ENCODE measurements around the gene PRDX6. TPM values are rescaled to one million over a fixed set of nuclear protein-coding genes. Genes with fewer than 3 reads are reported as not detected.

Gene PRDX6
- total RNA-seq, 5 donors from 2014 or later (not counting 1 experiment from before 2014, with no cell fraction given): 70.7 to 108 (median 98.3) TPM

GRCh38 chr1:173433751-173434326 is 43.3 kb upstream of the PRDX6 start:
- CTCF ChIA-PET: no interaction called here
- Mint-ChIP-seq H3K4me1 (peaks cover 24 to 27% (median 24%) of the 10 kb centered on the region in 3 donors), H3K4me3 (no peak overlapping the region), H3K27me3 (no peaks in the 10 kb centered on the region), H3K36me3 (no peaks in the 10 kb centered on the region), H3K9me3 (no peaks in the 10 kb centered on the region), H3K27ac (peak overlapping the region in 1 of 2 donors; percentile 16)
- Histone ChIP-seq H3K4me1 (ENCODE audit: control insufficient read depth in 1 of 2, extremely low read depth in 1 of 2, insufficient read depth in 2 of 2, low read length in 2 of 2) (peaks cover 7 to 13% of the 10 kb centered on the region in 2 experiments), H3K27me3 (replicated peaks in 1 of 2; ENCODE audit: control insufficient read depth in 2 of 2, extremely low read depth in 1 of 2, insufficient read depth in 2 of 2, low read length in 1 of 2) (no peaks in the 10 kb centered on the region), H3K27ac (ENCODE audit: low read length) (no peak overlapping the region), H3K36me3 (ENCODE audit: control insufficient read depth in 2 of 2, extremely low read depth in 1 of 2, insufficient read depth in 1 of 2, low read length in 1 of 2) (no peaks in the 10 kb centered on the region), H3K4me3 (ENCODE audit: control insufficient read depth in 1 of 2, extremely low read depth in 1 of 2, low read length in 1 of 2) (no peak overlapping the region), H3K9me3 (no peaks in the 10 kb centered on the region)
- POLR2A ChIA-PET: no interaction called here
- 80% methylated on average over 1 of the region's 2 CpGs for WGBS (ENCODE audit: insufficient coverage)
- ATAC-seq (replicated peaks in 1 of 4) (no peak), DNase-seq (no peak)

GRCh38 chr1:173436841-173437428 is 40.2 kb upstream of the PRDX6 start:
- H3K27ac ChIP-seq (ENCODE audit: low read length): no peak overlapping the region
- ChIA-PET CTCF (interaction anchor here in 1 of 2 donors (1.0 kb wide), 1 partner anchor 14 kb away, joined by 3 read pairs; no protein-coding TSS in a partner anchor), POLR2A (interaction anchor here in 1 of 2 donors (0.6 kb wide), 1 partner anchor 36 kb away, joined by 3 read pairs; no protein-coding TSS in a partner anchor)
- no peaks in the 10 kb centered on the region for H3K4me1 ChIP-seq (ENCODE audit: control insufficient read depth in 1 of 2, extremely low read depth in 1 of 2, insufficient read depth in 2 of 2, low read length in 2 of 2)
- H3K4me3 ChIP-seq (ENCODE audit: control insufficient read depth in 1 of 2, extremely low read depth in 1 of 2, low read length in 1 of 2): no peak overlapping the region
- Mint-ChIP-seq H3K27me3 (no peaks in the 10 kb centered on the region), H3K27ac (no peak overlapping the region), H3K9me3 (no peaks in the 10 kb centered on the region), H3K4me3 (no peak overlapping the region), H3K36me3 (peaks cover 21% of the 10 kb centered on the region), H3K4me1 (no peaks in the 10 kb centered on the region)
- H3K9me3 ChIP-seq: no peaks in the 10 kb centered on the region
- peaks cover 5 to 7% of the 10 kb centered on the region in 2 donors for H3K36me3 ChIP-seq (ENCODE audit: control insufficient read depth in 2 of 2, extremely low read depth in 1 of 2, insufficient read depth in 1 of 2, low read length in 1 of 2)
- 100% methylated on average over 3 of the region's 5 CpGs for WGBS (ENCODE audit: insufficient coverage)
- no peaks in the 10 kb centered on the region for H3K27me3 ChIP-seq (replicated peaks in 1 of 2; ENCODE audit: control insufficient read depth in 2 of 2, extremely low read depth in 1 of 2, insufficient read depth in 2 of 2, low read length in 1 of 2)
- DNase-seq: no peak
- ATAC-seq (replicated peaks in 1 of 4): no peak

- no CpG with 5 or more reads among the region's 2 CpGs for WGBS (ENCODE audit: insufficient coverage)
- no peak for DNase-seq
- Mint-ChIP-seq H3K9me3 (no peaks in the 10 kb centered on the region), H3K4me1 (peaks cover 0 to 2% (median under 1%) of the 10 kb centered on the region in 3 donors), H3K27ac (no peak overlapping the region), H3K4me3 (no peak overlapping the region), H3K36me3 (peaks cover 26% of the 10 kb centered on the region), H3K27me3 (no peaks in the 10 kb centered on the region)
- Histone ChIP-seq H3K9me3 (no peaks in the 10 kb centered on the region), H3K4me3 (ENCODE audit: control insufficient read depth in 1 of 2, extremely low read depth in 1 of 2, low read length in 1 of 2) (no peak overlapping the region), H3K27ac (ENCODE audit: low read length) (no peak overlapping the region), H3K36me3 (ENCODE audit: control insufficient read depth in 2 of 2, extremely low read depth in 1 of 2, insufficient read depth in 1 of 2, low read length in 1 of 2) (peaks cover 5 to 8% of the 10 kb centered on the region in 2 donors), H3K4me1 (ENCODE audit: control insufficient read depth in 1 of 2, extremely low read depth in 1 of 2, insufficient read depth in 2 of 2, low read length in 2 of 2) (no peaks in the 10 kb centered on the region), H3K27me3 (replicated peaks in 1 of 2; ENCODE audit: control insufficient read depth in 2 of 2, extremely low read depth in 1 of 2, insufficient read depth in 2 of 2, low read length in 1 of 2) (no peaks in the 10 kb centered on the region)
- ChIA-PET POLR2A (interaction anchor here in 1 of 2 donors (0.6 kb wide), 1 partner anchor 722 kb away, joined by 3 read pairs; no protein-coding TSS in a partner anchor), CTCF (interaction anchor here (0.9 to 1.9 kb wide), 2 partner anchors 9 to 837 kb away, joined by 3 to 11 read pairs; no protein-coding TSS in a partner anchor)
- no peak for ATAC-seq (replicated peaks in 1 of 4)
Observed at GRCh38 chr1:173438675-173439074, 38.5 kb upstream of the PRDX6 start.

GRCh38 chr1:173440430-173440829 is 36.7 kb upstream of the PRDX6 start:
- Histone ChIP-seq H3K4me3 (ENCODE audit: control insufficient read depth in 1 of 2, extremely low read depth in 1 of 2, low read length in 1 of 2) (no peak overlapping the region), H3K27me3 (replicated peaks in 1 of 2; ENCODE audit: control insufficient read depth in 2 of 2, extremely low read depth in 1 of 2, insufficient read depth in 2 of 2, low read length in 1 of 2) (no peaks in the 10 kb centered on the region), H3K4me1 (ENCODE audit: control insufficient read depth in 1 of 2, extremely low read depth in 1 of 2, insufficient read depth in 2 of 2, low read length in 2 of 2) (peaks cover 4 to 9% of the 10 kb centered on the region in 2 experiments), H3K36me3 (ENCODE audit: control insufficient read depth in 2 of 2, extremely low read depth in 1 of 2, insufficient read depth in 1 of 2, low read length in 1 of 2) (peaks cover 5 to 8% of the 10 kb centered on the region in 2 donors), H3K9me3 (no peaks in the 10 kb centered on the region), H3K27ac (ENCODE audit: low read length) (no peak overlapping the region)
- DNase-seq (no peak), ATAC-seq (replicated peaks in 1 of 4) (no peak)
- WGBS (ENCODE audit: insufficient coverage): no CpG with 5 or more reads among the region's 1 CpG
- peaks cover 0 to under 1% (median 0%) of the 10 kb centered on the region in 3 donors for H3K9me3 Mint-ChIP-seq
- no peak overlapping the region for H3K27ac Mint-ChIP-seq
- ChIA-PET CTCF (interaction anchor here in 1 of 2 donors (1.5 kb wide), 1 partner anchor 10 kb away, joined by 3 read pairs; no protein-coding TSS in a partner anchor), POLR2A (no interaction called here)
- no peak overlapping the region for H3K4me3 Mint-ChIP-seq
- no peaks in the 10 kb centered on the region for H3K27me3 Mint-ChIP-seq
- H3K36me3 Mint-ChIP-seq: peaks cover 30% of the 10 kb centered on the region
- H3K4me1 Mint-ChIP-seq: peaks cover 12 to 17% (median 16%) of the 10 kb centered on the region in 3 donors

- POLR2A ChIA-PET: no interaction called here
- Histone ChIP-seq H3K4me3 (ENCODE audit: control insufficient read depth in 1 of 2, extremely low read depth in 1 of 2, low read length in 1 of 2) (no peak overlapping the region), H3K36me3 (ENCODE audit: control insufficient read depth in 2 of 2, extremely low read depth in 1 of 2, insufficient read depth in 1 of 2, low read length in 1 of 2) (peaks cover 5 to 8% of the 10 kb centered on the region in 2 donors), H3K27me3 (replicated peaks in 1 of 2; ENCODE audit: control insufficient read depth in 2 of 2, extremely low read depth in 1 of 2, insufficient read depth in 2 of 2, low read length in 1 of 2) (no peaks in the 10 kb centered on the region), H3K27ac (ENCODE audit: low read length) (no peak overlapping the region), H3K4me1 (ENCODE audit: control insufficient read depth in 1 of 2, extremely low read depth in 1 of 2, insufficient read depth in 2 of 2, low read length in 2 of 2) (peaks cover 6 to 9% of the 10 kb centered on the region in 2 experiments), H3K9me3 (peaks cover 3% of the 10 kb centered on the region)
- DNase-seq: peak in 5 of 35 experiments; percentile 8 to 52 (median 13)
- H3K27me3 Mint-ChIP-seq: no peaks in the 10 kb centered on the region
- no CpG with 5 or more reads among the region's 1 CpG for WGBS (ENCODE audit: insufficient coverage)
- peaks cover 0 to 20% (median 13%) of the 10 kb centered on the region in 3 donors for H3K9me3 Mint-ChIP-seq
- ATAC-seq (replicated peaks in 1 of 4): peak; percentile 52 to 99 (median 84)
- H3K36me3 Mint-ChIP-seq: peaks cover 64% of the 10 kb centered on the region
- CTCF ChIA-PET: interaction anchor here in 1 of 2 donors (0.6 kb wide), 1 partner anchor 15 kb away, joined by 3 read pairs; no protein-coding TSS in a partner anchor
- H3K4me3 Mint-ChIP-seq: peak overlapping the region in 1 of 3 donors; percentile 37
- H3K27ac Mint-ChIP-seq: peak overlapping the region; percentile 15 to 30
- peaks cover 23 to 27% (median 24%) of the 10 kb centered on the region in 3 donors for H3K4me1 Mint-ChIP-seq
Observed at GRCh38 chr1:173444757-173445156, 32.4 kb upstream of the PRDX6 start.

GRCh38 chr1:173445164-173445563 is 32.0 kb upstream of the PRDX6 start:
- peaks cover 3% of the 10 kb centered on the region for H3K9me3 ChIP-seq
- no peaks in the 10 kb centered on the region for H3K27me3 Mint-ChIP-seq
- peak overlapping the region; percentile 15 to 30 for H3K27ac Mint-ChIP-seq
- peak overlapping the region in 1 of 3 donors; percentile 37 for H3K4me3 Mint-ChIP-seq
- H3K27me3 ChIP-seq (replicated peaks in 1 of 2; ENCODE audit: control insufficient read depth in 2 of 2, extremely low read depth in 1 of 2, insufficient read depth in 2 of 2, low read length in 1 of 2): no peaks in the 10 kb centered on the region
- no peak for DNase-seq
- WGBS (ENCODE audit: insufficient coverage): 57% methylated on average over 1 of the region's 2 CpGs
- ATAC-seq (replicated peaks in 1 of 4): no peak
- H3K4me1 ChIP-seq (ENCODE audit: control insufficient read depth in 1 of 2, extremely low read depth in 1 of 2, insufficient read depth in 2 of 2, low read length in 2 of 2): peaks cover 6 to 9% of the 10 kb centered on the region in 2 experiments
- no peak overlapping the region for H3K4me3 ChIP-seq (ENCODE audit: control insufficient read depth in 1 of 2, extremely low read depth in 1 of 2, low read length in 1 of 2)
- H3K9me3 Mint-ChIP-seq: peaks cover 0 to 20% (median 13%) of the 10 kb centered on the region in 3 donors
- CTCF ChIA-PET: interaction anchor here in 1 of 2 donors (0.6 kb wide), 1 partner anchor 16 kb away, joined by 3 read pairs; no protein-coding TSS in a partner anchor
- no peak overlapping the region for H3K27ac ChIP-seq (ENCODE audit: low read length)
- H3K36me3 ChIP-seq (ENCODE audit: control insufficient read depth in 2 of 2, extremely low read depth in 1 of 2, insufficient read depth in 1 of 2, low read length in 1 of 2): peaks cover 5 to 8% of the 10 kb centered on the region in 2 donors
- peaks cover 64% of the 10 kb centered on the region for H3K36me3 Mint-ChIP-seq
- POLR2A ChIA-PET: no interaction called here
- peaks cover 23 to 29% (median 27%) of the 10 kb centered on the region in 3 donors for H3K4me1 Mint-ChIP-seq

All from T-cell (primary cell).